SK-N-MC (cell line): Measurements from ENCODE around the gene ZNF467.

Source experiments
- EZH2 ChIP-seq: fragments of 200-600 bp; sonication (generic); IDR thresholded peaks from one replicate; pipeline ENCODE4 v1.6.1; 2017; ENCODE audit warnings: antibody characterized with exemption
- FOXP2 ChIP-seq: optimal IDR thresholded peaks from 2 replicates; pipeline ENCODE3; 2011; ENCODE audit warnings: mild to moderate bottlenecking, moderate library complexity; ENCODE audit not compliant: insufficient read depth; ENCODE audit errors: extremely low read length, control extremely low read depth
- POLR2AphosphoS5 ChIP-seq: IDR thresholded peaks from 2 replicates; pipeline ENCODE4 v1.6.1; 2012; ENCODE audit warnings: mild to moderate bottlenecking, low read depth, low read length, borderline replicate concordance

- TF ChIP-seq FOXP2, result no peak
- no peak for TF ChIP-seq EZH2
- no peak for TF ChIP-seq POLR2AphosphoS5
Measured at GRCh38 chr7:149743476-149744255, 29.7 kb downstream of the ZNF467 start.
